Immature natural killer cell (primary cell): ENCODE measurements around the gene RAPGEF3. TPM values are rescaled to one million over a fixed set of nuclear protein-coding genes. Genes with fewer than 3 reads are reported as not detected.

Experiments
- DNase-seq, 3 donors: peaks; one replicate each; pipeline ENCODE4 v3.0.0; 2022; ENCODE audit warnings: mixed read lengths in 1 of 3
- H3K27ac Mint-ChIP-seq, 6 donors: one replicate each; pipeline ENCODE4 v1.8.0; 2020; ENCODE audit warnings: mixed read lengths in 6 of 6, mild to moderate bottlenecking in 5 of 6, inconsistent platforms in 4 of 6, moderate library complexity in 3 of 6
- H3K27me3 Mint-ChIP-seq, 3 donors: one replicate each; pipeline ENCODE4 v1.8.0; 2020 to 2021; ENCODE audit warnings: low read depth in 3 of 3, mild to moderate bottlenecking in 3 of 3, mixed read lengths in 3 of 3, moderate library complexity in 3 of 3, inconsistent platforms in 1 of 3
- H3K36me3 Mint-ChIP-seq, 3 donors: one replicate each; pipeline ENCODE4 v1.8.0; 2020; ENCODE audit warnings: mixed read lengths in 3 of 3, inconsistent platforms in 2 of 3, mild to moderate bottlenecking in 2 of 3
- H3K4me1 Mint-ChIP-seq, 2 donors: one replicate each; pipeline ENCODE4 v1.8.0; 2020; ENCODE audit warnings: inconsistent platforms in 2 of 2, mild to moderate bottlenecking in 2 of 2, mixed read lengths in 2 of 2, moderate library complexity in 1 of 2
- H3K4me3 Mint-ChIP-seq, 5 donors: one replicate each; pipeline ENCODE4 v1.8.0; 2020; ENCODE audit warnings: mild to moderate bottlenecking in 5 of 5, mixed read lengths in 5 of 5, inconsistent platforms in 3 of 5, moderate library complexity in 3 of 5
- H3K9me3 Mint-ChIP-seq, 6 donors: one replicate each; pipeline ENCODE4 v1.8.0; 2020; ENCODE audit warnings: mild to moderate bottlenecking in 6 of 6, mixed read lengths in 6 of 6, inconsistent platforms in 4 of 6, moderate library complexity in 3 of 6
- polyA plus RNA-seq, 3 donors: library from polyadenylated mRNA; unstranded; fragments of 300-500 nt; fragmentation: Illumina TruSeq; gene quantifications; one replicate each; pipeline ENCODE4 v1.2.3, GENCODE V29; 2021

RAPGEF3 gene
- polyA plus RNA-seq, 3 donors from 2014 or later = 0.25 TPM; not detected in 2

DNA sequence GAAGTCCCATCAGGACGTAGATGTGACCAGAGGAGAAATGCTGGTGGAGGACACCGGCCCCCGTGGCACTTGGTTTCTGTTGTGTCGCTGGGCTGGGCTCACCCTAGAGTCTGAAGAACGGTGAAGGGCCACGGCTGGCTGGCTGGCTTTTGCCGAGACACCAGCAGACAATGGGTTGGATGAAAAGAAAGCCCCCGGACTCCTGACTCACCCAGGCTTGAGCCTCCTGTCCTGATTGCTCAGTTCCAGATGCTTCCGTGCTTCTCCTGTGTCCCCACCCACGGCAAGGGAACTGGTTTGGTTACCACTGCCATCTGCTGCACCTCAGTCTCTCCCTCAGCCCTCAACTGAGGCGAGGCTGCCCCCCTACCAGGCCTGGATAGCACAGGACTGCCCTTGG lies 23.0 kb downstream of the RAPGEF3 start:
- peaks cover 0 to 9% (median 2%) of the 10 kb centered on the region in 3 donors for H3K36me3 Mint-ChIP-seq

GRCh38 chr12:47734725-47735480 lies 23.8 kb downstream of the RAPGEF3 start:
- no peaks in the 10 kb centered on the region for H3K9me3 Mint-ChIP-seq
- no peaks in the 10 kb centered on the region for H3K4me1 Mint-ChIP-seq
- H3K27me3 Mint-ChIP-seq = peaks cover 0 to 8% (median 4%) of the 10 kb centered on the region in 3 donors
- no peak for DNase-seq
- no peak overlapping the region for H3K4me3 Mint-ChIP-seq
- H3K36me3 Mint-ChIP-seq = peaks cover 0 to 12% (median 6%) of the 10 kb centered on the region in 3 donors
- H3K27ac Mint-ChIP-seq = no peak overlapping the region

More for the DNA sequence above, 23.0 kb downstream of the RAPGEF3 start:
- H3K4me3 Mint-ChIP-seq = no peak overlapping the region
- no peak for DNase-seq
- H3K27ac Mint-ChIP-seq = no peak overlapping the region
- H3K4me1 Mint-ChIP-seq = peaks cover 0 to 5% of the 10 kb centered on the region in 2 donors
- peaks cover 0 to 7% (median 4%) of the 10 kb centered on the region in 3 donors for H3K27me3 Mint-ChIP-seq
- H3K9me3 Mint-ChIP-seq = no peaks in the 10 kb centered on the region

DNA sequence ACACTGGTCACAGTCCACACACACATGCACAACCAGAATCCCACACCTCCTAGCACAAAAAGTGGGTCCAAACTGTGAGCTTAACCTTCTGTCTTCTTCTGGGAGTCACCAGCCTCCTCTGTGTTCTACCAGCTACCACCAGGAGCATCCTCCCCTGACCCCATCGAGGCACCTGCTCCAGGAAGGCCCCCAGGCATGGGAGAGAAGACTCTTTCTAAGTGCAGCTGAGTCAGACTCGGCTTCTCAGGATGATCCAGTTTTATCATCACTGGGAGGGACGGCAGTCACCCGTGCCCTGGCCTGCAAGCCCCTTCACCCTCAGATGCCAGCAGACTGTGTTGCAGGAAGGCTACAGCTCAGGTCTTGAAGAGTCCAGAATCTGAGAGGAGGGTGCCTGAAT lies 25.5 kb downstream of the RAPGEF3 start:
- Mint-ChIP-seq H3K27me3 (peaks cover 0 to 4% (median 2%) of the 10 kb centered on the region in 3 donors), H3K9me3 (no peaks in the 10 kb centered on the region), H3K27ac (no peak overlapping the region), H3K36me3 (peaks cover 2 to 13% (median 12%) of the 10 kb centered on the region in 3 donors), H3K4me3 (no peak overlapping the region), H3K4me1 (no peaks in the 10 kb centered on the region)
- no peak for DNase-seq

DNA sequence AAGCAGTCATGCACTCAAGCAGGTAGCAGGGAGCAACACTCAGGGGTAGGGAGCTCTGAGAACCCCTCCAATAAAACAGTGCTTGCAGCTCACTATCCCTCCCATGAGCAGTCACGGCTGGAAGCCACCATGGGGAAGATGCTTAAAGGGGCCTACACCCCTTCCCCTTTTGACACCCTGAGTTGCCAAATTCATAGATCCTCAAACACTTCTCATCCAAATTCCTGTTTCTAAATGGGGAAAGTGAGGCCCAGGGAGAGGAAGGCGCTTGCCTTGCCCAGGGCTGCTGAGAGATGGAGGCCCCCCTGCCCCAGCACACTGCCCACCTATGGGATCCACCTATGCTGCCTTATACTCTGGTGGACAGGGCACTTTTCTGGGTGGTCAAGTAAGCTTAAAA lies 26.2 kb downstream of the RAPGEF3 start:
- peaks cover 0 to 4% (median 2%) of the 10 kb centered on the region in 3 donors for H3K27me3 Mint-ChIP-seq
- H3K4me3 Mint-ChIP-seq = no peak overlapping the region
- no peaks in the 10 kb centered on the region for H3K4me1 Mint-ChIP-seq
- peaks cover 7 to 20% (median 12%) of the 10 kb centered on the region in 3 donors for H3K36me3 Mint-ChIP-seq
- DNase-seq = no peak
- H3K27ac Mint-ChIP-seq = no peak overlapping the region
- H3K9me3 Mint-ChIP-seq = no peaks in the 10 kb centered on the region

DNA sequence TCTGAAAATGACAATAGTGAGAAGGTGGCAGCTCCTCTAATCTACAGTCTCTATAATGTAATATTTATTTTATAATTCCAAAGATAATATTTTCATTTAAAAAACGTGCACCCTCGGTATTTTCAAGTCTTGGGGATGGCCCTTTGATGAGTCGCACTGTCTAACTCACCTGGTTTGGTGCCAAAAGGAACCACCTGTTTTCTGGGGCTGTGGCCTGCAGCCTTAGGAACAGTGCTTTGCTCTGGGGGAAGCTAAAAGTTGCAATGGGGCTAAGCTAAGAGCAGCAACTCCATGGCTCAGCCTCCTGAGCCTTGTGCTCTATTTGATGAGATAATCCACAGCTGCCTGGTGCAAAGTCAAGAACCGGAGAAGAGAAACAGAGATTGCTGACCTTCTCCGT lies 27.0 kb downstream of the RAPGEF3 start:
- H3K4me1 Mint-ChIP-seq = no peaks in the 10 kb centered on the region
- no peaks in the 10 kb centered on the region for H3K9me3 Mint-ChIP-seq
- H3K4me3 Mint-ChIP-seq = no peak overlapping the region
- peaks cover 7 to 23% (median 12%) of the 10 kb centered on the region in 3 donors for H3K36me3 Mint-ChIP-seq
- H3K27me3 Mint-ChIP-seq = peaks cover 0 to 4% (median 2%) of the 10 kb centered on the region in 3 donors
- no peak for DNase-seq
- no peak overlapping the region for H3K27ac Mint-ChIP-seq

GRCh38 chr12:47730341-47730744 lies 28.3 kb downstream of the RAPGEF3 start:
- no peak for DNase-seq
- Mint-ChIP-seq H3K36me3 (peaks cover 7 to 26% (median 12%) of the 10 kb centered on the region in 3 donors), H3K27me3 (peaks cover 0 to 6% (median 2%) of the 10 kb centered on the region in 3 donors), H3K9me3 (no peaks in the 10 kb centered on the region), H3K4me1 (no peaks in the 10 kb centered on the region), H3K27ac (no peak overlapping the region), H3K4me3 (no peak overlapping the region)

GRCh38 chr12:47729233-47729632 lies 29.4 kb downstream of the RAPGEF3 start:
- no peak for DNase-seq
- Mint-ChIP-seq H3K27me3 (peaks cover 0 to 8% (median 5%) of the 10 kb centered on the region in 3 donors), H3K27ac (no peak overlapping the region), H3K4me1 (no peaks in the 10 kb centered on the region), H3K9me3 (peaks cover 0 to 1% (median 0%) of the 10 kb centered on the region in 6 donors), H3K4me3 (no peak overlapping the region), H3K36me3 (peaks cover 7 to 32% (median 9%) of the 10 kb centered on the region in 3 donors)

DNA sequence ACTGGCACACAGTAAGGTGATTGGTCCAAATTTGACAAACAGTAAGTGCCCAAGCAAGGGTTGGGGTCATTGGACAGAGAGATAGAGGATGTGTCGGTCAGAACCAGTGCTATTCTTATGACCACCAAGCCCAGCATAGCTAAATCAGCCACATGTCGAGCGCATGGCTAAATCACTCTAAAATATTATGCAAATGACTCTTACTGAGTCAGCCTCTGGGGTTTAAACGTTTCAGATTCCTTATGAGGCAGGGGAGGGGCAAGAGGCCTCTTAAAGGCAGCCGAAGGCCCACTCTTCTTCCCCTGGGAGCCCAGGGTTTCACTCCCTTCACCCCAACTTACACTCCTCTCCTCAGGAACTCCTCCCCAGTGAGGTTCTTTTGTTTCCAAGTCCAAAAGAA lies 32.8 kb downstream of the RAPGEF3 start:
- H3K36me3 Mint-ChIP-seq = peaks cover 7 to 46% (median 8%) of the 10 kb centered on the region in 3 donors
- peaks cover 0 to 1% (median 0%) of the 10 kb centered on the region in 6 donors for H3K9me3 Mint-ChIP-seq

GRCh38 chr12:47725091-47725772 lies 33.4 kb downstream of the RAPGEF3 start, which contains the start of gene ENDOU:
Gene ENDOU (minus strand): TSS chr12:47725490. CDS start chr12:47725413, 77 bp downstream.
- Mint-ChIP-seq H3K36me3 (peaks cover 3 to 41% (median 7%) of the 10 kb centered on the region in 3 donors), H3K9me3 (peaks cover 0 to 1% (median 0%) of the 10 kb centered on the region in 6 donors), H3K4me3 (no peak within 1 kb of the TSS), H3K4me1 (peaks cover 26 to 35% of the 10 kb centered on the region in 2 donors), H3K27ac (peak within 1 kb of the TSS in 1 of 6 donors; percentile 16), H3K27me3 (peaks cover 2 to 15% (median 15%) of the 10 kb centered on the region in 3 donors)
- DNase-seq = no peak

More for the DNA sequence above, 32.8 kb downstream of the RAPGEF3 start:
- H3K4me1 Mint-ChIP-seq = peaks cover 22 to 31% of the 10 kb centered on the region in 2 donors
- H3K27me3 Mint-ChIP-seq = peaks cover 2 to 17% (median 15%) of the 10 kb centered on the region in 3 donors
- DNase-seq = no peak
- no peak overlapping the region for H3K27ac Mint-ChIP-seq
- H3K4me3 Mint-ChIP-seq = no peak overlapping the region

GRCh38 chr12:47722941-47723631 lies 35.6 kb downstream of the RAPGEF3 start:
- peaks cover 27 to 35% of the 10 kb centered on the region in 2 donors for H3K4me1 Mint-ChIP-seq
- peaks cover 2 to 15% (median 13%) of the 10 kb centered on the region in 3 donors for H3K27me3 Mint-ChIP-seq
- H3K4me3 Mint-ChIP-seq = peak overlapping the region in 2 of 5 donors; percentile 14 to 77
- H3K27ac Mint-ChIP-seq = peak overlapping the region in 3 of 6 donors; percentile 6 to 18 (median 14)
- peaks cover 0 to 1% (median 0%) of the 10 kb centered on the region in 6 donors for H3K9me3 Mint-ChIP-seq
- H3K36me3 Mint-ChIP-seq = peaks cover 4 to 38% (median 7%) of the 10 kb centered on the region in 3 donors
- no peak for DNase-seq

DNA sequence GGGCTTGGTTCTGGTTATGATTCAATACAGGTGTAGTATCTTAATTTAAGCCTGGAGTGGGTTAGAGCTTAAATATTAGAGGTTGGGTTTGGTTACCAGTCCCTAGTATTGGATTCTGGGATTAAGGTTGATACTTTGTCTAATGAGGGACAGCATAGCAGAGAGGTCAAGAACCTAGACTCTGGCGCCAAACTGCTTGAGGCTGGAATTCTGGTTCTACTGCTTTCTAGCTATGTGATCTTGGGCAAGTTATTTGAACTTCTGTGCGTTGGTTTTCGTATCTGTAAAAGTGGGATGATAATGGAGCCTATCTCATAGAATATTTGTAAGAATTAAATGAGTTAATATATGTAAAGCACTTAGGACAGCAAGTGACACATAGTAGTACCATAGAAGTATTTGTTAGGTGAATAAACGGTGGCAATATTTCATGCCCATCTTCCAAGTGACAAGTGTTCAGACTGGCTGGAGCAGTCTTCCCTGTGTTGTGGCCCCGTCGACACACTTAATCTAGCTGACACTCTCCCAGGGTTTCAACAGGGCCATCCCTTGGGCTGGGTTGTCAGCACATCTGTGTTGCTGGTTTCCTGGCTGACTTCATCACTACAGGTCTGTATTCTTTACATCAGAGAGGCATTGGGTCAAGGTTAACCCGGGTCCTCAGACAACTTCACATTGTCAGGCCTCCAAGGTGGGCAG lies 36.4 kb downstream of the RAPGEF3 start:
- H3K9me3 Mint-ChIP-seq = peaks cover 0 to 1% (median 0%) of the 10 kb centered on the region in 6 donors
- peak overlapping the region; percentile 64 to 77 (median 76) for H3K4me3 Mint-ChIP-seq
- H3K4me1 Mint-ChIP-seq = peaks cover 30 to 35% of the 10 kb centered on the region in 2 donors
- peaks cover 2 to 15% (median 13%) of the 10 kb centered on the region in 3 donors for H3K27me3 Mint-ChIP-seq
- H3K27ac Mint-ChIP-seq = peak overlapping the region in 5 of 6 donors; percentile 41 to 78 (median 53)
- no peak for DNase-seq
- peaks cover 0 to 31% (median 7%) of the 10 kb centered on the region in 3 donors for H3K36me3 Mint-ChIP-seq

GRCh38 chr12:47721431-47721973 lies 37.2 kb downstream of the RAPGEF3 start:
- peak overlapping the region; percentile 64 to 77 (median 76) for H3K4me3 Mint-ChIP-seq

More at GRCh38 chr12:47721431-47721973, 37.2 kb downstream of the RAPGEF3 start:
- peaks cover 30 to 35% of the 10 kb centered on the region in 2 donors for H3K4me1 Mint-ChIP-seq
- peaks cover 2 to 13% (median 13%) of the 10 kb centered on the region in 3 donors for H3K27me3 Mint-ChIP-seq
- H3K36me3 Mint-ChIP-seq = peaks cover 0 to 28% (median 7%) of the 10 kb centered on the region in 3 donors
- H3K27ac Mint-ChIP-seq = peak overlapping the region; percentile 41 to 78 (median 52)
- peak; percentile 66 to 75 (median 72) for DNase-seq
- peaks cover 0 to 1% (median 0%) of the 10 kb centered on the region in 6 donors for H3K9me3 Mint-ChIP-seq
